Vagina (tissue), 2 donors: ENCODE measurements around the gene MTAP. TPM values are rescaled to one million over a fixed set of nuclear protein-coding genes. Genes with fewer than 3 reads are reported as not detected.
A peak's percentile ranks its signal among the peaks of the same experiment; 100 is the strongest.

Experiments
- DNase-seq, 2 donors: peaks; one replicate each; pipeline ENCODE4 v3.0.0-alpha.2; 2017; ENCODE audit errors: extremely low spot score in 2 of 2
- H3K27ac ChIP-seq: fragments of 200-600 bp; sonication (generic); one replicate; pipeline ENCODE4 v1.5.1; 2019
- H3K27me3 ChIP-seq: fragments of 200-600 bp; sonication (generic); one replicate; pipeline ENCODE4 v1.5.1; 2019
- H3K36me3 ChIP-seq, 2 donors: fragments of 200-600 bp; sonication (generic); one replicate each; pipeline ENCODE4 v1.5.1; 2017 to 2019
- H3K4me1 ChIP-seq: fragments of 200-600 bp; sonication (generic); one replicate; pipeline ENCODE4 v1.5.1; 2019
- H3K4me3 ChIP-seq, 2 donors: fragments of 200-600 bp; sonication (generic); 1 replicate in 1 of 2; 2 replicates in 1 of 2; pipeline ENCODE4 v1.5.1; 2016 to 2019
- H3K9me3 ChIP-seq: fragments of 200-600 bp; sonication (generic); one replicate; pipeline ENCODE4 v1.5.1; 2019
- CTCF ChIP-seq, 3 experiments: fragments of 450-650 bp in 2 of 3; fragments of 200-600 bp in 1 of 3; sonication (generic) in 1 of 3; IDR thresholded peaks; one replicate each; pipeline ENCODE4 v1.5.1; 2017 to 2019; ENCODE audit warnings: antibody characterized with exemption in 3 of 3, mild to moderate bottlenecking in 2 of 3, moderate library complexity in 2 of 3
- POLR2A ChIP-seq, 2 donors: fragments of 450-650 bp; IDR thresholded peaks; one replicate each; pipeline ENCODE4 v1.6.1; 2017; ENCODE audit warnings: antibody characterized with exemption in 2 of 2, mild to moderate bottlenecking in 2 of 2, moderate library complexity in 2 of 2
- POLR2AphosphoS5 ChIP-seq, 2 donors: sonication (generic); formaldehyde crosslinking; IDR thresholded peaks; one replicate each; pipeline ENCODE4 v1.9.0; 2017; ENCODE audit warnings: antibody characterized with exemption in 2 of 2, mild to moderate bottlenecking in 2 of 2, low read depth in 1 of 2; ENCODE audit not compliant: insufficient read depth in 1 of 2
- intact Hi-C: fragments of 100-400 bp; cut with DNase I; formaldehyde crosslinking; loops from one replicate; pipeline ENCODE4 v1.15.1; 2023
- total RNA-seq: library from RNA; depleted of rRNA; stranded (reverse); fragments of >200 nt; gene quantifications from one replicate; pipeline ENCODE4 v1.2.3, GENCODE V29; 2016

Gene MTAP
- total RNA-seq, 1 donor from 2014 or later = 19.9 TPM

- no peaks in the 10 kb centered on the region for H3K36me3 ChIP-seq
- DNase-seq = no peak
- TF ChIP-seq CTCF (IDR thresholded peaks at IDR 0.05) (no peak), POLR2AphosphoS5 (IDR thresholded peaks at IDR 0.05; ENCODE audit: insufficient read depth in 1 of 2, low read depth in 1 of 2) (no peak), POLR2A (IDR thresholded peaks at IDR 0.05) (no peak)
- peaks cover 18% of the 10 kb centered on the region for H3K27me3 ChIP-seq
- H3K9me3 ChIP-seq = no peaks in the 10 kb centered on the region
- peak overlapping the region; percentile 27 to 34 for H3K4me3 ChIP-seq
- intact Hi-C loops = no loop called here
- H3K27ac ChIP-seq = no peak overlapping the region
- peaks cover 17% of the 10 kb centered on the region for H3K4me1 ChIP-seq
These were observed 171.9 kb downstream of the MTAP start for GRCh38 chr9:21974343-21974721.

DNA sequence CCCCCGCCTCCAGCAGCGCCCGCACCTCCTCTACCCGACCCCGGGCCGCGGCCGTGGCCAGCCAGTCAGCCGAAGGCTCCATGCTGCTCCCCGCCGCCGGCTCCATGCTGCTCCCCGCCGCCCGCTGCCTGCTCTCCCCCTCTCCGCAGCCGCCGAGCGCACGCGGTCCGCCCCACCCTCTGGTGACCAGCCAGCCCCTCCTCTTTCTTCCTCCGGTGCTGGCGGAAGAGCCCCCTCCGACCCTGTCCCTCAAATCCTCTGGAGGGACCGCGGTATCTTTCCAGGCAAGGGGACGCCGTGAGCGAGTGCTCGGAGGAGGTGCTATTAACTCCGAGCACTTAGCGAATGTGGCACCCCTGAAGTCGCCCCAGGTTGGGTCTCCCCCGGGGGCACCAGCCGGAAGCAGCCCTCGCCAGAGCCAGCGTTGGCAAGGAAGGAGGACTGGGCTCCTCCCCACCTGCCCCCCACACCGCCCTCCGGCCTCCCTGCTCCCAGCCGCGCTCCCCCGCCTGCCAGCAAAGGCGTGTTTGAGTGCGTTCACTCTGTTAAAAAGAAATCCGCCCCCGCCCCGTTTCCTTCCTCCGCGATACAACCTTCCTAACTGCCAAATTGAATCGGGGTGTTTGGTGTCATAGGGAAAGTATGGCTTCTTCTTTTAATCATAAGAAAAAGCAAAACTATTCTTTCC is 172.4 kb downstream of the MTAP start:
- Histone ChIP-seq H3K36me3 (no peaks in the 10 kb centered on the region), H3K4me1 (peaks cover 17% of the 10 kb centered on the region), H3K4me3 (peak overlapping the region; percentile 27 to 34), H3K9me3 (no peaks in the 10 kb centered on the region), H3K27ac (no peak overlapping the region), H3K27me3 (peaks cover 18% of the 10 kb centered on the region)
- intact Hi-C loops = no loop called here
- TF ChIP-seq CTCF (IDR thresholded peaks at IDR 0.05) (no peak), POLR2A (IDR thresholded peaks at IDR 0.05) (no peak), POLR2AphosphoS5 (IDR thresholded peaks at IDR 0.05; ENCODE audit: insufficient read depth in 1 of 2, low read depth in 1 of 2) (no peak)
- DNase-seq = no peak

DNA sequence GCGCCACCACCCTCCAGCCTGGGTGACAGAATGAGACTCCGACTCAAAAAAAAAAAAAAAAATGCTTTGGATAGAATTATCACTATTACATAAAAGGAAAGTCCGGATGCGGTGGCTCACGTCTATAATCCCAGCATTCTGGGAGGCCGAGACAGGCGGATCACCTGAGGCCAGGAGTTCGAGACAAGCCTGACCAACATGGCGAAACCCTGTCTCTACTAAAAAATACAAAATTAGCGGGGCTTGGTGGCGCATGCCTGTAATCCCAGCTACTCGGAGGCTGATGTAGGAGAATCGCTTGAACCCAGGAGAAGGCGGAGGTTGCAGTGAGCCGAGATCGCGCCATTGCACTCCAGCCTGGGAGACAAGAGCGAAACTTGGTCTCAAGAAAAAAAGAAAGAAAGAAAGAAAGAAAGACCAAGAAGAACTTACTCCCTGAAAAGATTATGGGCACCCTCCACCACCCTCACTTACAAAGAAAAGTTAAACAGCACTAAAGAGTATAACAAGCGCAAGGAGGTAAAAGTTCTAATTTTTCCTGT is 174.0 kb downstream of the MTAP start:
- DNase-seq = no peak
- Histone ChIP-seq H3K4me1 (peaks cover 17% of the 10 kb centered on the region), H3K27me3 (peaks cover 5% of the 10 kb centered on the region), H3K27ac (no peak overlapping the region), H3K4me3 (no peak overlapping the region), H3K9me3 (no peaks in the 10 kb centered on the region), H3K36me3 (no peaks in the 10 kb centered on the region)
- intact Hi-C loops = no loop called here
- no peak for TF ChIP-seq POLR2AphosphoS5 (IDR thresholded peaks at IDR 0.05; ENCODE audit: insufficient read depth in 1 of 2, low read depth in 1 of 2)
- TF ChIP-seq CTCF (IDR thresholded peaks at IDR 0.05) = no peak
- no peak for TF ChIP-seq POLR2A (IDR thresholded peaks at IDR 0.05)

- no peaks in the 10 kb centered on the region for H3K27me3 ChIP-seq
- no peaks in the 10 kb centered on the region for H3K4me1 ChIP-seq
- no peaks in the 10 kb centered on the region for H3K9me3 ChIP-seq
- no peak overlapping the region for H3K4me3 ChIP-seq
- no peak for TF ChIP-seq POLR2AphosphoS5 (IDR thresholded peaks at IDR 0.05; ENCODE audit: insufficient read depth in 1 of 2, low read depth in 1 of 2)
- no peak for TF ChIP-seq CTCF (IDR thresholded peaks at IDR 0.05)
- TF ChIP-seq POLR2A (IDR thresholded peaks at IDR 0.05) = no peak
- DNase-seq = no peak
- no peak overlapping the region for H3K27ac ChIP-seq
- H3K36me3 ChIP-seq = no peaks in the 10 kb centered on the region
- intact Hi-C loops = no loop called here
These were observed 180.0 kb downstream of the MTAP start for GRCh38 chr9:21982391-21982790.

DNA sequence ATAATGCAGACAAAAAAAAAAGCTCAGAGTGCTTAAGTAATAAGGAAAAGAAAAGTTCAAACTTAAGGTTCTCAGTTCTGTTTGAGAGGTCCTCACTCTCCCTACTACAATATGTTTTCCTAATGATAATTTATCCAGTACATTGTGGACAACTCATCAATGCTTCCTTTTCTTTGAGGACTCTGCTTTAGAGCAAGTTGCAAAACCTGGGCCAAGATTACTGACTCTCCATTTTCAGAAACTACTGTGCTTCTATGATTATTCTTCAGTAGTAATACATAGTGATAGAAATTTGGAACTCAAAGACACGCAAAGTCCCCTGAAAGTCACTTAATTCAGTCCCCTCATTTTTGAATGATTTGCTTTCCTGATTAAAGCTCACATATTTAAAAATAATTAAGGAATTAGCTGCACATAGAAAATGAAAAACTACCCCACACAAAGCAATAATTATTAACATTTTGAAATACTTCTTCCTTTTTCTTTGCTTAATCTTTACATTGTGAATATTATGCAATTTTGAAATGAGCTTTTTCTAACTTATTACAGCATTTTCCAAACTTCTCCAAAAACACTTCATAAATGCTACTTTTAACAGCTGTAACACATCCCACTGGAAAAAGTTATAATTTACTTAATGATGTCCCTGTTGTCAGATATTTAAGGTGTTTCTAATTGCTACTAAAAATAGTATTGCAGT is 180.6 kb downstream of the MTAP start:
- Histone ChIP-seq H3K27me3 (no peaks in the 10 kb centered on the region), H3K36me3 (no peaks in the 10 kb centered on the region), H3K4me1 (no peaks in the 10 kb centered on the region), H3K27ac (no peak overlapping the region), H3K9me3 (no peaks in the 10 kb centered on the region), H3K4me3 (no peak overlapping the region)
- intact Hi-C loops = no loop called here
- no peak for TF ChIP-seq CTCF (IDR thresholded peaks at IDR 0.05)
- TF ChIP-seq POLR2AphosphoS5 (IDR thresholded peaks at IDR 0.05; ENCODE audit: insufficient read depth in 1 of 2, low read depth in 1 of 2) = no peak
- TF ChIP-seq POLR2A (IDR thresholded peaks at IDR 0.05) = no peak
- no peak for DNase-seq
